RWPE2 (cell line): ENCODE results near the gene TSPAN18.

Experiments
- ATAC-seq: fragments of 200-7000 bp; cut with Tn5 transposase; 3 replicates; pipeline ENCODE4 v1.9.1; 2021; ENCODE audit warnings: low read depth
- DNase-seq: peaks from one replicate; pipeline ENCODE4 v3.0.0-alpha.2; 2020; ENCODE audit warnings: low spot score
- H3K27ac ChIP-seq: fragments of 450-650 bp; 2 replicates; pipeline ENCODE4 v1.5.1; 2017; ENCODE audit warnings: mild to moderate bottlenecking; ENCODE audit not compliant: poor library complexity, severe bottlenecking
- H3K27me3 ChIP-seq: fragments of 250-450 bp; sonication (Bioruptor Pico); 2 replicates; pipeline ENCODE4 v1.5.1; 2021; ENCODE audit warnings: mild to moderate bottlenecking, moderate library complexity; ENCODE audit not compliant: insufficient read depth, poor library complexity, severe bottlenecking
- H3K36me3 ChIP-seq: fragments of 250-450 bp; sonication (Bioruptor Pico); 2 replicates; pipeline ENCODE4 v1.5.1; 2020; ENCODE audit warnings: low read depth, mild to moderate bottlenecking, moderate library complexity
- H3K4me1 ChIP-seq: fragments of 250-450 bp; sonication (Bioruptor Pico); 2 replicates; pipeline ENCODE4 v1.5.1; 2021; ENCODE audit warnings: mild to moderate bottlenecking, moderate library complexity; ENCODE audit not compliant: insufficient read depth, poor library complexity, severe bottlenecking
- H3K4me3 ChIP-seq: fragments of 250-450 bp; sonication (Bioruptor Pico); 2 replicates; pipeline ENCODE4 v1.5.1; 2021; ENCODE audit warnings: mild to moderate bottlenecking, moderate library complexity; ENCODE audit not compliant: severe bottlenecking
- H3K9me3 ChIP-seq: fragments of 250-450 bp; sonication (Bioruptor Pico); 2 replicates; pipeline ENCODE4 v1.5.1; 2021; ENCODE audit warnings: mild to moderate bottlenecking, moderate library complexity; ENCODE audit not compliant: severe bottlenecking
- TF ChIP-seq, protein P1 (sequence below): fragments of 450-650 bp; IDR thresholded peaks from one replicate; pipeline ENCODE4 v1.5.1; 2017; ENCODE audit warnings: mild to moderate bottlenecking, moderate library complexity; ENCODE audit not compliant: poor library complexity, severe bottlenecking

Gene TSPAN18

DNA sequence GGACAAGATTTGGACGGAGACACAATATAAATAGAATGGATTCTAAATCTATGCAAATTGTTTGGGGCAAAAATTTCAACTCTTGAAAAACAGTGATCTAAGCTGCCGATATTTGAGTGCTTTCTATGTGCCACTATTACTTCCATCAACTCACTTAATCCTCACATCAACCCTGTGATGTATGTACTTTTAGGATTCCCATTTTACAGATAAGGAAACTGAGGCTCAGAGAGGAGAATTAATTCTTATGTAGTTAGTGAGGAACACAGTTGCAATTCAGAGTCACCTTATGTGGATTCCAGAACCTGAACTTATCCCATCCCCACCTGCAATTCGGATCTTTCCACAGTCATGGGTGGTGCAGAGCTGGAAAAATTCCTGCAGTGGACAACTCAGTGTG lies 60.3 kb downstream of the TSPAN18 start:
- DNase-seq (no peak), ATAC-seq (no peak)
- H3K36me3 ChIP-seq: no peaks in the 10 kb centered on the region
- no peaks in the 10 kb centered on the region for H3K27me3 ChIP-seq
- no peaks in the 10 kb centered on the region for H3K9me3 ChIP-seq
- H3K4me3 ChIP-seq: no peak overlapping the region
- H3K27ac ChIP-seq: no peak overlapping the region
- TF ChIP-seq, protein P1, sequence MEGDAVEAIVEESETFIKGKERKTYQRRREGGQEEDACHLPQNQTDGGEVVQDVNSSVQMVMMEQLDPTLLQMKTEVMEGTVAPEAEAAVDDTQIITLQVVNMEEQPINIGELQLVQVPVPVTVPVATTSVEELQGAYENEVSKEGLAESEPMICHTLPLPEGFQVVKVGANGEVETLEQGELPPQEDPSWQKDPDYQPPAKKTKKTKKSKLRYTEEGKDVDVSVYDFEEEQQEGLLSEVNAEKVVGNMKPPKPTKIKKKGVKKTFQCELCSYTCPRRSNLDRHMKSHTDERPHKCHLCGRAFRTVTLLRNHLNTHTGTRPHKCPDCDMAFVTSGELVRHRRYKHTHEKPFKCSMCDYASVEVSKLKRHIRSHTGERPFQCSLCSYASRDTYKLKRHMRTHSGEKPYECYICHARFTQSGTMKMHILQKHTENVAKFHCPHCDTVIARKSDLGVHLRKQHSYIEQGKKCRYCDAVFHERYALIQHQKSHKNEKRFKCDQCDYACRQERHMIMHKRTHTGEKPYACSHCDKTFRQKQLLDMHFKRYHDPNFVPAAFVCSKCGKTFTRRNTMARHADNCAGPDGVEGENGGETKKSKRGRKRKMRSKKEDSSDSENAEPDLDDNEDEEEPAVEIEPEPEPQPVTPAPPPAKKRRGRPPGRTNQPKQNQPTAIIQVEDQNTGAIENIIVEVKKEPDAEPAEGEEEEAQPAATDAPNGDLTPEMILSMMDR: no peak
- H3K4me1 ChIP-seq: no peaks in the 10 kb centered on the region

DNA sequence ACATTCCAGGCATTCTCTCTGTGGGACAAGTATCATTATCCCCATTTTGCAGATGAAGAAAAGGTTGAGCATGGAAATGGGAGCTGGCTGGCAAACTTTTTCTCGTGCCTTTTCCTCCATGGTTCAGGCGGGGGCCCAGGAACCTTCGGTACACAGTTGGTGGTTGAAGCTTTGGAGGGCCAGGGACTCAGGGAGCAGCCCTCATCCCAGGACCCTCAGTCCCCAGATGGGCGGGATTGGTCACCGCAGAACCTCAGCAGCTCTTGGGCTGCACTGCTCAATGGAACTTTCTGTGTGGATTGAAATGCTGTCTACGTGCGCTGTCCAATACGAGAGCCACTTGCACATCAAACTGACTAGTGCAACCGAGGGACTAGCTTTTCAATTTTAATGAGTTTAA lies 61.2 kb downstream of the TSPAN18 start:
- H3K27me3 ChIP-seq: no peaks in the 10 kb centered on the region
- H3K27ac ChIP-seq: no peak overlapping the region
- ATAC-seq: no peak
- no peak overlapping the region for H3K4me3 ChIP-seq
- no peak for DNase-seq
- TF ChIP-seq, protein P1: no peak
- no peaks in the 10 kb centered on the region for H3K4me1 ChIP-seq
- no peaks in the 10 kb centered on the region for H3K9me3 ChIP-seq
- no peaks in the 10 kb centered on the region for H3K36me3 ChIP-seq

DNA sequence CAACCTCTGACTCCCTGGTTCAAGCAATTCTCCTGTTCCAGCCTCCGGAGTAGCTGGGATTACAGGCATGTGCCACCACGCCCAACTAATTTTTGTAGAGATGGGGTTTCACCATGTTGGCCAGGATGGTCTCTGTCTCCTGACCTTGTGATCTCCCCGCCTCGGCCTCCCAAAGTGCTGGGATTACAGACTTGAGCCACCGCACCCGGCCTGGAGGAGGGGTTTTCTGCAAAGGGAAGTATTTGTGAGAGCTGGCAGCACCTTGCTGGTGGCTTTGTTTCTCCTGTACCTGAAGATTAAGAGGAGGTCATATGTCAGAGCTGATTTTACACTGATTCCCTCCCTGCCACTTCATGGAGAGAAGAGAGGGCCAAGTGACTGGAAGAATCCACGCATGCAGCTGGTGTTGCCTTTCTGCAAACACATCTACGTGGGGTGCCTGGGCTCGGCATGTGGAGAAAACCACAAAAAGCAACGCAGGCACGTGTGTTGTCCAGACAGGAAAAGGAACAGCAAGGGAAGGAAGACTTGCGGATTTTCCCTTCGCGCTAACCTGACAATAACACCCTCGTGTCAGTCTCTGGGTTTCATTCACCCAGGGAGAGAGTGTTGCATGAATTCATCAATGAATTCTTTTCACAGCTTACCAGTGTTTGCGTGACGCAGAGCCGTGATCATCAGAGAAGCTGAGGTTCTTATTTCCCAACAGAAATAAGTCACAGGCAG lies 61.9 kb downstream of the TSPAN18 start:
- no peak for DNase-seq
- no peaks in the 10 kb centered on the region for H3K4me1 ChIP-seq

DNA sequence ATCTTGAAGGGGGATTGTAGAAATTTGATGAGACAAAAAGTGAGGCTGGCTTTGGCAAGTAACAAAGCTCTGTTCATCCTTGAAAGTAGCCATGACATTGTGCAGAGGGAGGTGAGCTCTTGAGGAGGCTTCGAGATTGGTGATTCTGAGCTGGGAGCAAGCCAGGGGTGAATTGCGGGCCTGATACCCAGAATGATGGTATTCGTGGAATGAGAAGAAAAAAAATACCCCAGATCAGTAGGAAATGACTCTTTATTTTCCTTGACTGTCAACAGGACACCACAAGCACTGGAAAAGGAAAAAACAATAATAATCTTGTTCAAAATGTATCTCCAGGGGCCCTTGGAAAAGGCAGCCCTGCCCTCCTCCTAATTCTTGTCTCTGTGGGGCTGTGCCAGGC lies 62.7 kb downstream of the TSPAN18 start:
- TF ChIP-seq, protein P1: no peak
- DNase-seq (no peak), ATAC-seq (no peak)
- Histone ChIP-seq H3K9me3 (no peaks in the 10 kb centered on the region), H3K4me1 (no peaks in the 10 kb centered on the region), H3K36me3 (no peaks in the 10 kb centered on the region), H3K27ac (no peak overlapping the region), H3K27me3 (no peaks in the 10 kb centered on the region), H3K4me3 (no peak overlapping the region)

More for the DNA sequence above, 61.9 kb downstream of the TSPAN18 start:
- H3K27ac ChIP-seq: no peak overlapping the region
- H3K36me3 ChIP-seq: no peaks in the 10 kb centered on the region
- no peak for ATAC-seq
- H3K9me3 ChIP-seq: no peaks in the 10 kb centered on the region
- TF ChIP-seq, protein P1: no peak
- H3K4me3 ChIP-seq: no peak overlapping the region
- H3K27me3 ChIP-seq: no peaks in the 10 kb centered on the region

DNA sequence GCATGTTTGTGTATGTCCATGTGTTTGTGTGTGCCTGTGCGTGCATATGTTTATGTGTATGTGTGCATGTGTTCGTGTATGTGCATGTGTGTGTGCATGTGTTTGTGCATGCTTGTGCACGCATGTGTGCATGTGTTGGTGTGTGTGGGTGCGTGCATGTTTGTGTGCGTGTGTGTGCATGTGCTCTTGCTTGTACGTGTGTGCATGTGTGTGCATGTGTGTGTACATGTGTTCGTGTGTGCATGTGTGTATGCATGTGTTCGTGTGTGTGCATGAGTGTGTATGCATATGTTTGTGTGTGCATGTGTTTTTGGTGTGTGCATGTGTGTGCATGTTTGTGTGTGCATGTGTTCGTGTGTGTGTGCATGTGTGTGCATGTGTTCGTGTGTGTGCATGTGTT lies 63.4 kb downstream of the TSPAN18 start:
- H3K36me3 ChIP-seq: no peaks in the 10 kb centered on the region
- DNase-seq: no peak
- no peaks in the 10 kb centered on the region for H3K9me3 ChIP-seq
- ATAC-seq: no peak
- H3K4me1 ChIP-seq: no peaks in the 10 kb centered on the region
- H3K27me3 ChIP-seq: no peaks in the 10 kb centered on the region
- H3K27ac ChIP-seq: no peak overlapping the region
- no peak overlapping the region for H3K4me3 ChIP-seq
- TF ChIP-seq, protein P1: no peak
